ENCODE results near the gene NPPB. TPM values are rescaled to one million over a fixed set of nuclear protein-coding genes. Genes with fewer than 3 reads are reported as not detected.

Gene NPPB
- total RNA-seq, 2 experiments from 2014 or later, result not detected

DNA sequence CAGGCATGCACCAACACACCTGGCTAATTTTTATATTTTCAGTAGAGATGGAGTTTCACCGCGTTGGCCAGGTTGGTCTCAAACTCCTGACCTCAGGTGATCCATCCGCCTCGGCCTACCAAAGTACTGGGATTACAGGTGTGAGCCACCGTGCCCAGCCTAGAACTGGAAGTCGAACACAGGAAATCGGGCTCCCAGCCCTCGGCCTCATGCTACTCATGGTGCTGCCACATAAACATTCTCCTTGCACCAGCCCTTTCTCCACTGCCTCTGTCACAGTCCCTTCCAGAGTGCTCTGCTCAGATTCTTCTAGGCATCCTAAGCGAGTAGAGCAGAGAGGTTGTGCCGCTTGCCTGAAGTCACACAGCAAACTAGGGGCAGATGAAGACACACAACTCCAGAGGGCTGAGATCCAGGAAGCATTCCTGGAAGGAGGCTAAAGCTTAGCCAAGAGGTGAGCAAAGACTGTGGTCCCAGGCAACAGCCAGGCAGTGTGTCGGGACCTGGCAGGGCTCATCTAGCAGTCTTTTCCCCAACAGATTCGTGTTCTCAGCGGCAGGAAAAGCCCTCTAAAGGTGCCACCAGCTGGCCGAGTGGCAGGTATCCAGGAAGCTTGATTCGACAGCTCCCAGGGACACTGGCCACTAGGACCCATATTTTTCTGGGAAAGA, 29.6 kb upstream of the NPPB start:
- Histone ChIP-seq H3K27ac (ENCODE audit: low read depth, low read length, poor library complexity, severe bottlenecking) (no peak overlapping the region), H4K20me1 (ENCODE audit: insufficient read depth, low read length) (no peaks in the 10 kb centered on the region), H3K9me2 (ENCODE audit: insufficient read depth, low read length) (no peaks in the 10 kb centered on the region), H3K36me3 (ENCODE audit: insufficient read depth, low read length) (no peaks in the 10 kb centered on the region), H3K4me3 (ENCODE audit: low read depth, low read length, poor library complexity, severe bottlenecking) (no peak overlapping the region), H3K79me2 (ENCODE audit: insufficient read depth, low read depth, low read length) (no peaks in the 10 kb centered on the region), H2AFZ (ENCODE audit: low read length) (no peak overlapping the region), H3K9me3 (ENCODE audit: low read length) (no peaks in the 10 kb centered on the region), H3K4me1 (ENCODE audit: insufficient read depth, low read length, poor library complexity, severe bottlenecking) (no peaks in the 10 kb centered on the region), H3K4me2 (ENCODE audit: low read length) (no peak overlapping the region)
- BruUV-seq (replicated peaks), result no TSS peak
- TF ChIP-seq, protein P1, sequence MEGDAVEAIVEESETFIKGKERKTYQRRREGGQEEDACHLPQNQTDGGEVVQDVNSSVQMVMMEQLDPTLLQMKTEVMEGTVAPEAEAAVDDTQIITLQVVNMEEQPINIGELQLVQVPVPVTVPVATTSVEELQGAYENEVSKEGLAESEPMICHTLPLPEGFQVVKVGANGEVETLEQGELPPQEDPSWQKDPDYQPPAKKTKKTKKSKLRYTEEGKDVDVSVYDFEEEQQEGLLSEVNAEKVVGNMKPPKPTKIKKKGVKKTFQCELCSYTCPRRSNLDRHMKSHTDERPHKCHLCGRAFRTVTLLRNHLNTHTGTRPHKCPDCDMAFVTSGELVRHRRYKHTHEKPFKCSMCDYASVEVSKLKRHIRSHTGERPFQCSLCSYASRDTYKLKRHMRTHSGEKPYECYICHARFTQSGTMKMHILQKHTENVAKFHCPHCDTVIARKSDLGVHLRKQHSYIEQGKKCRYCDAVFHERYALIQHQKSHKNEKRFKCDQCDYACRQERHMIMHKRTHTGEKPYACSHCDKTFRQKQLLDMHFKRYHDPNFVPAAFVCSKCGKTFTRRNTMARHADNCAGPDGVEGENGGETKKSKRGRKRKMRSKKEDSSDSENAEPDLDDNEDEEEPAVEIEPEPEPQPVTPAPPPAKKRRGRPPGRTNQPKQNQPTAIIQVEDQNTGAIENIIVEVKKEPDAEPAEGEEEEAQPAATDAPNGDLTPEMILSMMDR (conservative IDR thresholded peaks at IDR 0.05; ENCODE audit: low read length), result no peak
- TF ChIP-seq EZH2phosphoT487 (IDR thresholded peaks at IDR 0.05; ENCODE audit: borderline replicate concordance, low read depth, low read length), result no peak
- intact Hi-C loops (cut with micrococcal nuclease; ENCODE audit: unreplicated experiment), result no loop called here
- DNase-seq (ENCODE audit: low spot score), result no peak
- POLR2A ChIA-PET, result no interaction called here
- CTCF ChIA-PET (ENCODE audit: unreplicated experiment), result no interaction called here

DNA sequence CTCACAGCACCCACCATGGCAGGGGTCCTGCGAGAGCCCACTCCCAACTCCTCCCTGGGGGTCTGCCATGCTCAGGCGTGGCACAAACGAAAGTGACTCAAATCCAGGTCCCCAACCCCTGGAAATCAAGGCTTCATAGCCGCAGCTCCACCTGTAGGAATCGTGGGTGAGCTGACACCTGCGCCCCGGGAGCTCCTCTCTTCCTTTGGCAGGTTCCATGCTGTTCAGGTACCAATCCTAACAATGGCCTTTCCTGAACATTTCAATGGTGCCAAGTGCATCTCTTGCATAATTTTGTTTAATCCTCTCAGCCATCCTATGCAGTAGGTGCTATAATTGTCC, 28.9 kb upstream of the NPPB start:
- no peak overlapping the region for H2AFZ ChIP-seq (ENCODE audit: low read length)
- no peaks in the 10 kb centered on the region for H3K4me1 ChIP-seq (ENCODE audit: insufficient read depth, low read length, poor library complexity, severe bottlenecking)
- intact Hi-C loops (cut with micrococcal nuclease; ENCODE audit: unreplicated experiment), result no loop called here
- H3K9me2 ChIP-seq (ENCODE audit: insufficient read depth, low read length), result no peaks in the 10 kb centered on the region
- no peak overlapping the region for H3K4me3 ChIP-seq (ENCODE audit: low read depth, low read length, poor library complexity, severe bottlenecking)
- H3K4me2 ChIP-seq (ENCODE audit: low read length), result no peak overlapping the region
- TF ChIP-seq, protein P1 (conservative IDR thresholded peaks at IDR 0.05; ENCODE audit: low read length), result no peak
- TF ChIP-seq EZH2phosphoT487 (IDR thresholded peaks at IDR 0.05; ENCODE audit: borderline replicate concordance, low read depth, low read length), result no peak
- no peaks in the 10 kb centered on the region for H4K20me1 ChIP-seq (ENCODE audit: insufficient read depth, low read length)
- no peak overlapping the region for H3K27ac ChIP-seq (ENCODE audit: low read depth, low read length, poor library complexity, severe bottlenecking)
- no peaks in the 10 kb centered on the region for H3K79me2 ChIP-seq (ENCODE audit: insufficient read depth, low read depth, low read length)
- no TSS peak for BruUV-seq (replicated peaks)
- H3K9me3 ChIP-seq (ENCODE audit: low read length), result no peaks in the 10 kb centered on the region
- no peaks in the 10 kb centered on the region for H3K36me3 ChIP-seq (ENCODE audit: insufficient read depth, low read length)
- CTCF ChIA-PET (ENCODE audit: unreplicated experiment), result no interaction called here
- POLR2A ChIA-PET, result no interaction called here
- no peak for DNase-seq (ENCODE audit: low spot score)

DNA sequence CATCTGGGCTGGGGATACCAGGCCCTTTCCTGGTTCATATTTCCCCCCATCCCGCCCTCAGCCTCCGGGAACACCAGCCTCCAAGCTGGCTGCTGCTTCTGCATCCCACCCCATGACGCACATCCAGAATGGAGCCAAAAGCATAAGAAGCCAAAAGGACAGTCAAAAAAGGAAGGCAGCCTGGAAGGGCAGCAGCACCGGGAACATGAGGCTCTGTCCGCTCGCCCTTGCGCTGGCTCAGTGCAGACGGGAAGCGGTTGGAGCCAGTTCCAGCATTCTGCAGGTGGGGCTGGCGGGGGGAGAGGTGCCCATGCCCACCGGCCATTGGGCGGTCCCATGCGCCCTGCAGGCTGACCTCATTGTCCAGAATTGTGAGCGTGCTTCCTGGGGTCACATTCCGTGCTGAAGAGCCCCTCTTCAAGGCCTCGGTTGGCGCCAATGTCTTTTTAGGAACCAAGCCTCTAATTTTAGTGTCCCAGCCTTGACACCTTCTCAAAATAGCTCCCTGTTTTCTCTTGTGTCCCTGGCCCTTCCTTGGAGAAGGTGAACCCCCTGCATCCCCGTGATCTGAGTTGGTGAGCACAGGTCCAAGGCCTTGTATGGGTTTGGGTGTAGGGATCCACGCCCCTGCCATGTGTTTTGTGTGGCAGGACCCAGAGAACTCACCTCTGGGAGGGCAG, 28.4 kb upstream of the NPPB start:
- DNase-seq (ENCODE audit: low spot score), result no peak

More for the DNA sequence above, 28.4 kb upstream of the NPPB start:
- intact Hi-C loops (cut with micrococcal nuclease; ENCODE audit: unreplicated experiment), result no loop called here
- Histone ChIP-seq H4K20me1 (ENCODE audit: insufficient read depth, low read length) (no peaks in the 10 kb centered on the region), H2AFZ (ENCODE audit: low read length) (no peak overlapping the region), H3K4me3 (ENCODE audit: low read depth, low read length, poor library complexity, severe bottlenecking) (no peak overlapping the region), H3K36me3 (ENCODE audit: insufficient read depth, low read length) (no peaks in the 10 kb centered on the region), H3K9me3 (ENCODE audit: low read length) (no peaks in the 10 kb centered on the region), H3K79me2 (ENCODE audit: insufficient read depth, low read depth, low read length) (no peaks in the 10 kb centered on the region), H3K4me1 (ENCODE audit: insufficient read depth, low read length, poor library complexity, severe bottlenecking) (no peaks in the 10 kb centered on the region), H3K4me2 (ENCODE audit: low read length) (no peak overlapping the region), H3K27ac (ENCODE audit: low read depth, low read length, poor library complexity, severe bottlenecking) (no peak overlapping the region), H3K9me2 (ENCODE audit: insufficient read depth, low read length) (no peaks in the 10 kb centered on the region)
- no TSS peak for BruUV-seq (replicated peaks)
- ChIA-PET POLR2A (no interaction called here), CTCF (ENCODE audit: unreplicated experiment) (no interaction called here)
- TF ChIP-seq EZH2phosphoT487 (IDR thresholded peaks at IDR 0.05; ENCODE audit: borderline replicate concordance, low read depth, low read length), result no peak
- TF ChIP-seq, protein P1 (conservative IDR thresholded peaks at IDR 0.05; ENCODE audit: low read length), result no peak

All from OCI-LY7 (cell line).